HEK293T (cell line): ENCODE results near the gene NVL.

ENCODE experiments used
- ARNT ChIP-seq: fragments of 450-650 bp; IDR thresholded peaks from 2 replicates; pipeline ENCODE4 v1.6.1; 2017; ENCODE audit warnings: mild to moderate bottlenecking
- FOXM1 ChIP-seq: fragments of 450-650 bp; IDR thresholded peaks from 2 replicates; pipeline ENCODE4 v1.6.1; 2017; ENCODE audit warnings: mild to moderate bottlenecking, borderline replicate concordance
- LEF1 ChIP-seq: fragments of 450-650 bp; IDR thresholded peaks from 2 replicates; pipeline ENCODE4 v1.6.1; 2017; ENCODE audit warnings: mild to moderate bottlenecking, borderline replicate concordance
- NFRKB ChIP-seq: fragments of 450-650 bp; IDR thresholded peaks from 2 replicates; pipeline ENCODE4 v1.6.1; 2016; ENCODE audit warnings: mild to moderate bottlenecking, moderate library complexity
- SP1 ChIP-seq: fragments of 450-650 bp; IDR thresholded peaks from 2 replicates; pipeline ENCODE4 v1.6.1; 2017
- SUZ12 ChIP-seq: fragments of 450-650 bp; IDR thresholded peaks from 2 replicates; pipeline ENCODE4 v1.6.1; 2016; ENCODE audit warnings: mild to moderate bottlenecking
- TARDBP ChIP-seq: fragments of 450-650 bp; IDR thresholded peaks from 2 replicates; pipeline ENCODE4 v1.6.1; 2016
- ZNF384 ChIP-seq: fragments of 450-650 bp; IDR thresholded peaks from 2 replicates; pipeline ENCODE4 v1.6.1; 2016
- TF ChIP-seq, protein P1 (sequence below): fragments of 450-650 bp; IDR thresholded peaks from 2 replicates; pipeline ENCODE4 v1.6.1; 2016

GRCh38 chr1:224198572-224198971 lies 131.4 kb downstream of the NVL start:
- TF ChIP-seq FOXM1, result no peak
- TF ChIP-seq, protein P1, sequence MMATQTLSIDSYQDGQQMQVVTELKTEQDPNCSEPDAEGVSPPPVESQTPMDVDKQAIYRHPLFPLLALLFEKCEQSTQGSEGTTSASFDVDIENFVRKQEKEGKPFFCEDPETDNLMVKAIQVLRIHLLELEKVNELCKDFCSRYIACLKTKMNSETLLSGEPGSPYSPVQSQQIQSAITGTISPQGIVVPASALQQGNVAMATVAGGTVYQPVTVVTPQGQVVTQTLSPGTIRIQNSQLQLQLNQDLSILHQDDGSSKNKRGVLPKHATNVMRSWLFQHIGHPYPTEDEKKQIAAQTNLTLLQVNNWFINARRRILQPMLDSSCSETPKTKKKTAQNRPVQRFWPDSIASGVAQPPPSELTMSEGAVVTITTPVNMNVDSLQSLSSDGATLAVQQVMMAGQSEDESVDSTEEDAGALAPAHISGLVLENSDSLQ, result no peak
- no peak for TF ChIP-seq TARDBP
- no peak for TF ChIP-seq NFRKB
- TF ChIP-seq ZNF384, result no peak
- no peak for TF ChIP-seq LEF1
- no peak for TF ChIP-seq SP1
- no peak for TF ChIP-seq ARNT
- no peak for TF ChIP-seq SUZ12
